Aorta (tissue), 5 donors: ENCODE data around the gene MT1HL1. TPM values are rescaled to one million over a fixed set of nuclear protein-coding genes. Genes with fewer than 3 reads are reported as not detected.
"Not testable (repeated sequence)": the region's sequence is repeated elsewhere in the genome, so short reads cannot be mapped to it uniquely, and the experiment has no call there.

Source experiments
- ATAC-seq: fragments of 200-7000 bp; cut with Tn5 transposase; one replicate; pipeline ENCODE4 v1.9.1; 2022; ENCODE audit warnings: moderate library complexity; ENCODE audit not compliant: low FRiP score
- DNase-seq, 2 donors: peaks; one replicate each; pipeline ENCODE4 v3.0.0-alpha.2; 2020
- H3K27ac ChIP-seq, 2 donors: one replicate each; pipeline ENCODE4 v1.5.1; 2013; ENCODE audit warnings: low read length in 2 of 2, mild to moderate bottlenecking in 2 of 2, moderate library complexity in 2 of 2, control low read depth in 1 of 2, inconsistent platforms in 1 of 2, low read depth in 1 of 2
- H3K27me3 ChIP-seq, 2 donors: one replicate each; pipeline ENCODE4 v1.6.1; 2013; ENCODE audit warnings: control low read depth in 1 of 2, low read length in 1 of 2, mild to moderate bottlenecking in 1 of 2, moderate library complexity in 1 of 2; ENCODE audit not compliant: insufficient read depth in 2 of 2, control insufficient read depth in 1 of 2
- H3K36me3 ChIP-seq, 2 donors: one replicate each; pipeline ENCODE4 v1.6.1; 2013; ENCODE audit warnings: control low read depth in 1 of 2, low read length in 1 of 2, mild to moderate bottlenecking in 1 of 2; ENCODE audit not compliant: insufficient read depth in 2 of 2, control insufficient read depth in 1 of 2
- H3K4me1 ChIP-seq, 2 donors: one replicate each; pipeline ENCODE4 v1.6.1; 2013; ENCODE audit warnings: low read length in 2 of 2, control low read depth in 1 of 2, mild to moderate bottlenecking in 1 of 2, moderate library complexity in 1 of 2; ENCODE audit not compliant: insufficient read depth in 2 of 2, control insufficient read depth in 1 of 2
- H3K4me3 ChIP-seq, 2 donors: one replicate each; pipeline ENCODE4 v1.5.1; 2013; ENCODE audit warnings: low read length in 2 of 2, control low read depth in 1 of 2, mild to moderate bottlenecking in 1 of 2
- H3K9me3 ChIP-seq: one replicate; pipeline ENCODE4 v1.6.1; 2013; ENCODE audit warnings: mild to moderate bottlenecking, low read length; ENCODE audit not compliant: control insufficient read depth
- WGBS, 2 donors: extraction: QIAGEN DNeasy Blood & Tissue Kit; methylation state at CpG; one replicate each; pipeline ENCODE4 v1.1.7; 2013; 5-methylcytosine and 5-hydroxymethylcytosine counted together
- intact Hi-C, 2 donors: fragments of 100-400 bp; cut with DNase I; formaldehyde crosslinking; loops; one replicate each; pipeline versions ENCODE4 v1.14.2 to v1.15.0; 2022
- polyA plus RNA-seq, 2 donors: library from polyadenylated mRNA; stranded (reverse); fragments of 200-250 nt; gene quantifications; one replicate each; pipeline ENCODE4 v1.2.3, GENCODE V29; 2013
- total RNA-seq, 2 donors: library from RNA; stranded (reverse); fragmentation: NEBNext Ultra II Directional; extraction: Animal tissue kit (Norgen Biotek cat#: 25700); gene quantifications; one replicate each; pipeline ENCODE4 v1.2.1, GENCODE V29; 2021
- donor health status: healthy with polysubstance abuse.
- donor health status: Bipolar disorder and iron deficiency.
- donor health status: DM: no; HTN: no; CAD: no.
- donor health status: DM: no; HTN: no; CAD: no.
- donor health status: DM: yes; HTN: yes; CAD: no.

The MT1HL1 gene
- total and polyA plus RNA-seq, 4 donors = not detected

DNA sequence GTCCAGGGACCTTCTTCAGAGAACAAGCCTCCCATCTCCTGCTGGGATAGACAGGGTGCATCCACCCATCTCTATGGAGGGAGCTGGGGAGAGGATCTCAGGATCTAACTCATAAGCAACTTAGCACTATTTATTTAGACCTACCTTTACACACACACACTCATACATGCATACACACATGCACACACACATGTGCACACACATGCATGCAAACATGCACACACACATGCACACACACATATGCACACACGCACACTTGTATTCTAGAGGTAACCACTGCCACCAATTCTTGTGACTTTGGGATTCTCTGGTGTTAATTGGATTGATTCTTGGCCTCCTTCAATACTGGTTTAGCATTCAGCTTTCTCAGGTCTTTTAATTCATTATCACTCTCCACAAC lies 9.8 kb downstream of the MT1HL1 start:
- WGBS, 2 donors = 98 to 100% methylated on average over 1 of the region's 1 CpG
- H3K36me3 ChIP-seq = no peaks in the 10 kb centered on the region
- intact Hi-C loops = loop anchor here in 1 of 2 donors (5.0 kb wide), 1 partner anchor 82 kb away; no protein-coding TSS in a partner anchor
- no peak overlapping the region for H3K4me3 ChIP-seq
- DNase-seq = no peak
- no peaks in the 10 kb centered on the region for H3K27me3 ChIP-seq
- no peak for ATAC-seq
- peaks cover 4% of the 10 kb centered on the region for H3K9me3 ChIP-seq
- H3K27ac ChIP-seq = no peak overlapping the region
- H3K4me1 ChIP-seq = no peaks in the 10 kb centered on the region

DNA sequence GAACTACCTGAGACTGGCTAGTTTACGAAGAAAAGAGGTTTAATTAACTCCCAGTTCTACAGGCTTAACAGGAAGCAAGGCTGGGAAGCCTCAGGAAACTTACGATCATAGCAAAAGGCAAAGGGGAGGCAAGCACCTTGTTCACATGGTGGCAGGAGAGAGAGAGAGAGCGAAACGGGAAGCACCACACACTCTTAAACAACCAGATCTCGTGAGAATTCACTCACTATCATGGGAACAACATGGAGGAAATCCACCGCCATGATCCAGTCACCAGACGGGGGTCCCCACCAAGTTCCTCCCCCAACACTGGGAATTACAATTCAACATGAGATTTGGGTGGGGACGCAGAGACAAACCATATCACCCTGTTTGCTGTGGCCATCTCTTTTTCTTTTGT lies 11.8 kb downstream of the MT1HL1 start:
- Histone ChIP-seq H3K27ac (no peak overlapping the region), H3K27me3 (no peaks in the 10 kb centered on the region), H3K36me3 (no peaks in the 10 kb centered on the region), H3K9me3 (peaks cover 4% of the 10 kb centered on the region), H3K4me3 (no peak overlapping the region), H3K4me1 (no peaks in the 10 kb centered on the region)
- WGBS, 2 donors = 92 to 94% methylated on average over 8 of the region's 8 CpGs
- no peak for ATAC-seq
- intact Hi-C loops = loop anchor here in 1 of 2 donors (5.0 kb wide), 1 partner anchor 80 kb away; no protein-coding TSS in a partner anchor
- DNase-seq = no peak

DNA sequence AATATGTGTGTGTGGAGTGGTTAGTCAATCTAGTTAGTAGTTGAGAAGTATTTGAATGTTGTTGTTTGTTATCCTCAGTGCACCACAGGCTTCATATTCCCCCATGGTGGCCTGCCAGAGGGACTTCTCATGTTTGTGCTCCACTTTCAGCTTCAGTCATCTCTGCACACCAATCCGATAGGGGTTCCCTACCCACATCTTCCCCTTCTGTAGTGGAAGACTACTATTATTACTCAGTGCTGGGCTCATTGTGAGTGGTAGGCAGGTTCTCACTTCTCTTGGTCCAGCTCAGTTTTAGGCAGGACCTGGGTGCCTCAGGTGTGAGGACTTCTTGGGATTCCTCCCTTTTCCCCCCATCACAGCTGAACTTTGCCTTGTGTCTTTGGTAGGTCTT lies 14.2 kb downstream of the MT1HL1 start:
- Histone ChIP-seq H3K4me1 (no peaks in the 10 kb centered on the region), H3K27me3 (no peaks in the 10 kb centered on the region), H3K36me3 (no peaks in the 10 kb centered on the region), H3K27ac (no peak overlapping the region), H3K4me3 (no peak overlapping the region), H3K9me3 (peaks cover 4% of the 10 kb centered on the region)
- 0 to 36% methylated on average over 1 of the region's 1 CpG for WGBS, 2 donors
- no peak for ATAC-seq
- no peak for DNase-seq
- intact Hi-C loops = loop anchor here in 1 of 2 donors (5.0 kb wide), 1 partner anchor 78 kb away; no protein-coding TSS in a partner anchor

DNA sequence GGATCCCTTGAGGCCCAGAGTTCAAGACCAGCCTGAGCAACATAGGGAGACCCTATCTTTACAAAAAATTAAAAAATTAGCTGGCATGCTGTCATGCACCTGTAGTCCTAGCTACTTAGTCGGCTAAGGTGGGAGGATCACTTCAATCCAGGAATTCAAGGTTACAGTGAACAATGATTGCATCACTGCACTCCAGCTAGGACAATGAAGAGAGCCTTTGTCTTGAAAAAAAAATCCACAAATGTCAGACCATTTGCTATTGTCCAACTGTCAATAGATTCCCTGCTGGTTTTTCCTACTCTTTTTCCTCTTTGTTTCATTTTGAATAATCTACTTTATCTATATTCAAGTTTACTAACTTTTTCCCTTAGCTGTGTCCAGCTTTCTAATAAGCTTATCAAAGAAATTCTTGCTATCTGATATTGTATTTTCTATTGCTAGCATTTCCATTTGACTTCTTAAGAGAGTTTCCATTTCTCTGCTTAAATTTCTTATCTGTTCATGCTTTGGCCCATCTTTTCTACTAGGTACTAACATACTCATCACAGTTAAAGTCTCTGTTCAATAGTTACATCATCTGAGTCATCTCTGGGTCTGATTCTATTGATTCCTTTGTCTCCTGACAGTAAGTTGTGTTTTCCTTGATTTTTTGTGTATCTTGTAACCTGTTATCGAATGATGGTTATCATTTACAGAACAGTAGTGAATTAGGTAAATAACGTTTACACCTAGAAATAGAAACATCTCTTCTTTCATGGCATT lies 14.8 kb downstream of the MT1HL1 start:
- Histone ChIP-seq H3K9me3 (peaks cover 4% of the 10 kb centered on the region), H3K4me3 (no peak overlapping the region), H3K36me3 (no peaks in the 10 kb centered on the region), H3K27me3 (no peaks in the 10 kb centered on the region), H3K27ac (no peak overlapping the region), H3K4me1 (no peaks in the 10 kb centered on the region)
- DNase-seq (no peak), ATAC-seq (no peak)
- intact Hi-C loops = loop anchor here in 1 of 2 donors (5.0 kb wide), 1 partner anchor 77 kb away; no protein-coding TSS in a partner anchor
- 92 to 95% methylated on average over 3 of the region's 3 CpGs for WGBS, 2 donors

DNA sequence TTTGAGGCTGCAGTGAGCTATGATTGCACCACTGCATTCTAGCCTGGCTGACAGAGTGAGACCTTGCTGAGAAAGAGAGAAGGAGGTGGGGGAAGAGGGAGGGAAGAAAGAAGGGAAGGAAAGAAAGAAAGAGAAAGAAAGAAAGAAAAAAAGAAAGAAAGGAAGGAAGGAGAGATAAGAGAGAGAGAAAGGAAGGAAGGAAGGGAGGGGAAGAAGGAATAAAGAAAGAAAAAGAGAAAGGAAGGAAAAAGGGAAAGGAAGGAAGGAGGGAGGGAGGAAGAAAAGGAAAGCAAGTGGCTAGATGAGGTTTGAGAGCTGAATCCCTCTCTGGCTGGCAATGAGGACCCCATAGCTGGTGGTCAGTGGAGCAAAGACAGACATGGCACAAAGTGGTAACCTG lies 20.4 kb downstream of the MT1HL1 start:
- H3K27ac ChIP-seq = no peak overlapping the region
- intact Hi-C loops = no loop called here

DNA sequence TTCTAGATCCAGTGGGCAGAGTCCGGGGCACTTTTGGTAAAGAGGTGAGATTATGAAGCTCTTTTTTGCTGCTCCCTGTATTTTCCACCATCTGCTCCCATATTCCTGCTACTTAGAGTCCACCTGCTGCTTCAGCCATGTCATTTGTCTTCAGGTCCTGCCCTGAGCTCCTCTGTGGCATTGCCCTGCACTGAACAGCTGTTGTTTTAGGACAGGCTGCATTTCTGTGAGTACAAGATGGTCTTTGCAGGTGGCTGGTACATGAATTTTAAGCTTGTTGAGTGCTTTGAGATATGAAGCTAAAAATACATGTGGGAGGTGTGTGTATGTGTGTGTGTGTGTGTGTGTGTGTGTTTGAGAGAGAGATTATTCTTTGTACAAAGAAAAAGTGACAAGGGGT lies 21.9 kb downstream of the MT1HL1 start:
- no peak for DNase-seq
- 80 to 86% methylated on average over 1 of the region's 1 CpG for WGBS, 2 donors
- Histone ChIP-seq H3K9me3 (no peaks in the 10 kb centered on the region), H3K4me1 (no peaks in the 10 kb centered on the region), H3K27me3 (no peaks in the 10 kb centered on the region), H3K36me3 (no peaks in the 10 kb centered on the region), H3K4me3 (no peak overlapping the region), H3K27ac (no peak overlapping the region)
- intact Hi-C loops = no loop called here
- no peak for ATAC-seq

More for the DNA sequence above, 20.4 kb downstream of the MT1HL1 start:
- no peak for ATAC-seq
- no peaks in the 10 kb centered on the region for H3K4me1 ChIP-seq
- DNase-seq = no peak
- no peaks in the 10 kb centered on the region for H3K36me3 ChIP-seq
- H3K27me3 ChIP-seq = no peaks in the 10 kb centered on the region
- H3K9me3 ChIP-seq = no peaks in the 10 kb centered on the region
- H3K4me3 ChIP-seq = no peak overlapping the region

DNA sequence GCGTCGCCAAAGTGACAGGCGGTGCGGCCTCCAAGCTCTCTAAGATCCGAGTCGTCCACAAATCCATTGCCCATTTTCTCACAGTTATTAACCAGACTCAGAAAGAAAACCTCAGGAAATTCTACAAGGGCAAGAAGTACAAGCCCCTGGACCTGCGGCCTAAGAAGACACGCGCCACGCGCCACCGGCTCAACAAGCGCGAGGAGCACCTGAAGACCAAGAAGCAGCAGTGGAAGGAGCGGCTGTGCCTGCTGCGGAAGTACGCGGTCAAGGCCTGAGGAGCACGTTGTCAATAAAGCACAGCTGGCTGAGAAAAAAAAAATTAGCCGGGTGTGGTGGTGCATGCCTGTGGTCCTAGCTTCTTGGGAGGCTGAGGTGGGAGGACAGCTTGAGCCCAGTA lies 22.8 kb downstream of the MT1HL1 start:
- 96 to 98% methylated on average over 20 of the region's 20 CpGs for WGBS, 2 donors
- not testable (repeated sequence) for H3K9me3 ChIP-seq, H3K4me3 ChIP-seq, H3K27me3 ChIP-seq, H3K27ac ChIP-seq, ATAC-seq, H3K36me3 ChIP-seq, DNase-seq, H3K4me1 ChIP-seq
- intact Hi-C loops = loop anchor here in 1 of 2 donors (2.0 kb wide), 1 partner anchor 31 kb away; no protein-coding TSS in a partner anchor

DNA sequence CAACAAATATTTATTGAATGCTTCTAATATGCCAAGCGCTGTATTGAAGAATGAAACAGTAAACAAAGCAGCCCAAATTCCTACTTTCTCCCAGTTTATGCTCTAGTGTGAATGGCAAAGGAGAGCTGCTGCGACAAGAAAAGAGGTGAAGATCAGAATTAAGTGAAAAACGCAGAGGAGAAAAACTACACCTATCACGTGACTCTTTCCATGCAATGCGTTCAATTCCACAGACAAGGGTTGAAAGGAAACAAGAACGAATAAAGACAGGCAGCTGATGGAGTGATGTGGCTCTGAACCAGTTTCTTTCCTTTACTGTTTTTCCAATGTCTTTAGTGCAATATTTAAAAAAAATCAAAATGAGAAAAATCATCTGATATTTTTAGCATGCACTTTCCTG lies 23.6 kb downstream of the MT1HL1 start:
- WGBS, 2 donors = 28 to 30% methylated on average over 6 of the region's 6 CpGs
- intact Hi-C loops = loop anchor here in 1 of 2 donors (2.0 kb wide), 1 partner anchor 32 kb away; no protein-coding TSS in a partner anchor
- Histone ChIP-seq H3K4me1 (no peaks in the 10 kb centered on the region), H3K4me3 (no peak overlapping the region), H3K27me3 (no peaks in the 10 kb centered on the region), H3K36me3 (no peaks in the 10 kb centered on the region), H3K9me3 (no peaks in the 10 kb centered on the region), H3K27ac (no peak overlapping the region)
- DNase-seq = no peak
- peak; percentile 35 for ATAC-seq
